ENCODE measurements around the gene NCAM2. TPM values are rescaled to one million over a fixed set of nuclear protein-coding genes. Genes with fewer than 3 reads are reported as not detected.
A peak's percentile ranks its signal among the peaks of the same experiment; 100 is the strongest.

Gene NCAM2
- polyA plus RNA-seq, 4 donors, result 0.65 to 1.7 TPM; not detected in 2

- H3K4me3 ChIP-seq (ENCODE audit: low read depth in 1 of 3, low read length in 3 of 3), result no peak overlapping the region
- WGBS, 3 donors, result 80 to 83% (median 81%) methylated on average over 5 of the region's 5 CpGs
- DNase-seq, result no peak
- H3K27me3 ChIP-seq (ENCODE audit: control insufficient read depth in 3 of 3, insufficient read depth in 3 of 3, low read length in 3 of 3), result no peaks in the 10 kb centered on the region
- FAIRE-seq, result peak; percentile 70
- peaks cover 4 to 6% of the 10 kb centered on the region in 2 donors for H3K9me3 ChIP-seq (ENCODE audit: control insufficient read depth in 2 of 2, insufficient read depth in 1 of 2, low read depth in 1 of 2, low read length in 1 of 2)
- H3K4me1 ChIP-seq (ENCODE audit: control insufficient read depth in 3 of 3, insufficient read depth in 2 of 3, low read depth in 1 of 3, low read length in 2 of 3), result no peaks in the 10 kb centered on the region
- H3K36me3 ChIP-seq (ENCODE audit: control insufficient read depth in 3 of 3, insufficient read depth in 2 of 3, low read depth in 1 of 3, low read length in 3 of 3), result no peaks in the 10 kb centered on the region
- H3K27ac ChIP-seq (ENCODE audit: low read depth in 1 of 3, low read length in 2 of 3), result no peak overlapping the region
These were observed 462.8 kb downstream of the NCAM2 start for GRCh38 chr21:21460979-21461378.

- Histone ChIP-seq H3K27me3 (ENCODE audit: control insufficient read depth in 3 of 3, insufficient read depth in 3 of 3, low read length in 3 of 3) (no peaks in the 10 kb centered on the region), H3K36me3 (ENCODE audit: control insufficient read depth in 3 of 3, insufficient read depth in 2 of 3, low read depth in 1 of 3, low read length in 3 of 3) (no peaks in the 10 kb centered on the region), H3K27ac (ENCODE audit: low read depth in 1 of 3, low read length in 2 of 3) (no peak overlapping the region), H3K4me1 (ENCODE audit: control insufficient read depth in 3 of 3, insufficient read depth in 2 of 3, low read depth in 1 of 3, low read length in 2 of 3) (no peaks in the 10 kb centered on the region), H3K9me3 (ENCODE audit: control insufficient read depth in 2 of 2, insufficient read depth in 1 of 2, low read depth in 1 of 2, low read length in 1 of 2) (peaks cover 0 to 1% of the 10 kb centered on the region in 2 donors), H3K4me3 (ENCODE audit: low read depth in 1 of 3, low read length in 3 of 3) (no peak overlapping the region)
- no peak for DNase-seq
- FAIRE-seq, result no peak
- 54 to 75% (median 61%) methylated on average over 4 of the region's 4 CpGs for WGBS, 3 donors
These were observed 465.2 kb downstream of the NCAM2 start for GRCh38 chr21:21463456-21463855.

- no peak overlapping the region for H3K27ac ChIP-seq (ENCODE audit: low read depth in 1 of 3, low read length in 2 of 3)
- H3K4me3 ChIP-seq (ENCODE audit: low read depth in 1 of 3, low read length in 3 of 3), result no peak overlapping the region
- H3K9me3 ChIP-seq (ENCODE audit: control insufficient read depth in 2 of 2, insufficient read depth in 1 of 2, low read depth in 1 of 2, low read length in 1 of 2), result no peaks in the 10 kb centered on the region
- 49 to 62% (median 59%) methylated on average over 1 of the region's 1 CpG for WGBS, 3 donors
- H3K4me1 ChIP-seq (ENCODE audit: control insufficient read depth in 3 of 3, insufficient read depth in 2 of 3, low read depth in 1 of 3, low read length in 2 of 3), result no peaks in the 10 kb centered on the region
- H3K36me3 ChIP-seq (ENCODE audit: control insufficient read depth in 3 of 3, insufficient read depth in 2 of 3, low read depth in 1 of 3, low read length in 3 of 3), result no peaks in the 10 kb centered on the region
- FAIRE-seq, result no peak
- H3K27me3 ChIP-seq (ENCODE audit: control insufficient read depth in 3 of 3, insufficient read depth in 3 of 3, low read length in 3 of 3), result no peaks in the 10 kb centered on the region
- no peak for DNase-seq
These were observed 466.5 kb downstream of the NCAM2 start for GRCh38 chr21:21464684-21465083.

- Histone ChIP-seq H3K27me3 (ENCODE audit: control insufficient read depth in 3 of 3, insufficient read depth in 3 of 3, low read length in 3 of 3) (no peaks in the 10 kb centered on the region), H3K36me3 (ENCODE audit: control insufficient read depth in 3 of 3, insufficient read depth in 2 of 3, low read depth in 1 of 3, low read length in 3 of 3) (no peaks in the 10 kb centered on the region), H3K4me3 (ENCODE audit: low read depth in 1 of 3, low read length in 3 of 3) (no peak overlapping the region), H3K27ac (ENCODE audit: low read depth in 1 of 3, low read length in 2 of 3) (no peak overlapping the region), H3K9me3 (ENCODE audit: control insufficient read depth in 2 of 2, insufficient read depth in 1 of 2, low read depth in 1 of 2, low read length in 1 of 2) (no peaks in the 10 kb centered on the region), H3K4me1 (ENCODE audit: control insufficient read depth in 3 of 3, insufficient read depth in 2 of 3, low read depth in 1 of 3, low read length in 2 of 3) (no peaks in the 10 kb centered on the region)
- DNase-seq (no peak), FAIRE-seq (no peak)
- 79 to 93% (median 88%) methylated on average over 1 of the region's 1 CpG for WGBS, 3 donors
These were observed 468.5 kb downstream of the NCAM2 start for GRCh38 chr21:21466752-21467151.

- H3K4me3 ChIP-seq (ENCODE audit: low read depth in 1 of 3, low read length in 3 of 3), result no peak overlapping the region
- H3K9me3 ChIP-seq (ENCODE audit: control insufficient read depth in 2 of 2, insufficient read depth in 1 of 2, low read depth in 1 of 2, low read length in 1 of 2), result no peaks in the 10 kb centered on the region
- no peaks in the 10 kb centered on the region for H3K4me1 ChIP-seq (ENCODE audit: control insufficient read depth in 3 of 3, insufficient read depth in 2 of 3, low read depth in 1 of 3, low read length in 2 of 3)
- H3K27me3 ChIP-seq (ENCODE audit: control insufficient read depth in 3 of 3, insufficient read depth in 3 of 3, low read length in 3 of 3), result no peaks in the 10 kb centered on the region
- no peak overlapping the region for H3K27ac ChIP-seq (ENCODE audit: low read depth in 1 of 3, low read length in 2 of 3)
- FAIRE-seq, result no peak
- H3K36me3 ChIP-seq (ENCODE audit: control insufficient read depth in 3 of 3, insufficient read depth in 2 of 3, low read depth in 1 of 3, low read length in 3 of 3), result no peaks in the 10 kb centered on the region
- no peak for DNase-seq
These were observed 469.8 kb downstream of the NCAM2 start for GRCh38 chr21:21468003-21468402.

- Histone ChIP-seq H3K27ac (ENCODE audit: low read depth in 1 of 3, low read length in 2 of 3) (no peak overlapping the region), H3K36me3 (ENCODE audit: control insufficient read depth in 3 of 3, insufficient read depth in 2 of 3, low read depth in 1 of 3, low read length in 3 of 3) (no peaks in the 10 kb centered on the region), H3K4me1 (ENCODE audit: control insufficient read depth in 3 of 3, insufficient read depth in 2 of 3, low read depth in 1 of 3, low read length in 2 of 3) (no peaks in the 10 kb centered on the region), H3K27me3 (ENCODE audit: control insufficient read depth in 3 of 3, insufficient read depth in 3 of 3, low read length in 3 of 3) (no peaks in the 10 kb centered on the region), H3K9me3 (ENCODE audit: control insufficient read depth in 2 of 2, insufficient read depth in 1 of 2, low read depth in 1 of 2, low read length in 1 of 2) (no peaks in the 10 kb centered on the region), H3K4me3 (ENCODE audit: low read depth in 1 of 3, low read length in 3 of 3) (no peak overlapping the region)
- WGBS, 3 donors, result 78 to 80% (median 79%) methylated on average over 3 of the region's 3 CpGs
- DNase-seq (no peak), FAIRE-seq (no peak)
These were observed 483.0 kb downstream of the NCAM2 start for GRCh38 chr21:21481239-21481638.

GRCh38 chr21:21508859-21509258, 510.6 kb downstream of the NCAM2 start:
- no peaks in the 10 kb centered on the region for H3K9me3 ChIP-seq (ENCODE audit: control insufficient read depth in 2 of 2, insufficient read depth in 1 of 2, low read depth in 1 of 2, low read length in 1 of 2)
- no peaks in the 10 kb centered on the region for H3K27me3 ChIP-seq (ENCODE audit: control insufficient read depth in 3 of 3, insufficient read depth in 3 of 3, low read length in 3 of 3)
- FAIRE-seq (no peak), DNase-seq (no peak)
- no peaks in the 10 kb centered on the region for H3K36me3 ChIP-seq (ENCODE audit: control insufficient read depth in 3 of 3, insufficient read depth in 2 of 3, low read depth in 1 of 3, low read length in 3 of 3)
- 84 to 86% (median 86%) methylated on average over 6 of the region's 6 CpGs for WGBS, 3 donors
- no peak overlapping the region for H3K4me3 ChIP-seq (ENCODE audit: low read depth in 1 of 3, low read length in 3 of 3)
- no peaks in the 10 kb centered on the region for H3K4me1 ChIP-seq (ENCODE audit: control insufficient read depth in 3 of 3, insufficient read depth in 2 of 3, low read depth in 1 of 3, low read length in 2 of 3)
- H3K27ac ChIP-seq (ENCODE audit: low read depth in 1 of 3, low read length in 2 of 3), result no peak overlapping the region

GRCh38 chr21:21530680-21531079, 532.5 kb downstream of the NCAM2 start:
- Histone ChIP-seq H3K36me3 (ENCODE audit: control insufficient read depth in 3 of 3, insufficient read depth in 2 of 3, low read depth in 1 of 3, low read length in 3 of 3) (no peaks in the 10 kb centered on the region), H3K9me3 (ENCODE audit: control insufficient read depth in 2 of 2, insufficient read depth in 1 of 2, low read depth in 1 of 2, low read length in 1 of 2) (no peaks in the 10 kb centered on the region), H3K27me3 (ENCODE audit: control insufficient read depth in 3 of 3, insufficient read depth in 3 of 3, low read length in 3 of 3) (no peaks in the 10 kb centered on the region), H3K27ac (ENCODE audit: low read depth in 1 of 3, low read length in 2 of 3) (no peak overlapping the region), H3K4me3 (ENCODE audit: low read depth in 1 of 3, low read length in 3 of 3) (no peak overlapping the region), H3K4me1 (ENCODE audit: control insufficient read depth in 3 of 3, insufficient read depth in 2 of 3, low read depth in 1 of 3, low read length in 2 of 3) (no peaks in the 10 kb centered on the region)
- DNase-seq (no peak), FAIRE-seq (no peak)

GRCh38 chr21:21547368-21547953, 549.3 kb downstream of the NCAM2 start:
- Histone ChIP-seq H3K36me3 (ENCODE audit: control insufficient read depth in 3 of 3, insufficient read depth in 2 of 3, low read depth in 1 of 3, low read length in 3 of 3) (no peaks in the 10 kb centered on the region), H3K4me1 (ENCODE audit: control insufficient read depth in 3 of 3, insufficient read depth in 2 of 3, low read depth in 1 of 3, low read length in 2 of 3) (no peaks in the 10 kb centered on the region), H3K4me3 (ENCODE audit: low read depth in 1 of 3, low read length in 3 of 3) (no peak overlapping the region), H3K27me3 (ENCODE audit: control insufficient read depth in 3 of 3, insufficient read depth in 3 of 3, low read length in 3 of 3) (no peaks in the 10 kb centered on the region), H3K9me3 (ENCODE audit: control insufficient read depth in 2 of 2, insufficient read depth in 1 of 2, low read depth in 1 of 2, low read length in 1 of 2) (no peaks in the 10 kb centered on the region), H3K27ac (ENCODE audit: low read depth in 1 of 3, low read length in 2 of 3) (no peak overlapping the region)
- FAIRE-seq, result no peak
- DNase-seq, result no peak
- WGBS, 3 donors, result 75 to 80% (median 77%) methylated on average over 5 of the region's 5 CpGs

Data from small intestine (tissue), 7 donors.